HG03159 (cell line): ENCODE measurements around the gene CFAP65.

Experiments used
- ATAC-seq: cut with Tn5 transposase; IDR thresholded peaks from one replicate; pipeline ENCODE4 v1.9.1; 2021; ENCODE audit warnings: mild to moderate bottlenecking, moderate library complexity; ENCODE audit not compliant: unreplicated experiment

Gene CFAP65

DNA sequence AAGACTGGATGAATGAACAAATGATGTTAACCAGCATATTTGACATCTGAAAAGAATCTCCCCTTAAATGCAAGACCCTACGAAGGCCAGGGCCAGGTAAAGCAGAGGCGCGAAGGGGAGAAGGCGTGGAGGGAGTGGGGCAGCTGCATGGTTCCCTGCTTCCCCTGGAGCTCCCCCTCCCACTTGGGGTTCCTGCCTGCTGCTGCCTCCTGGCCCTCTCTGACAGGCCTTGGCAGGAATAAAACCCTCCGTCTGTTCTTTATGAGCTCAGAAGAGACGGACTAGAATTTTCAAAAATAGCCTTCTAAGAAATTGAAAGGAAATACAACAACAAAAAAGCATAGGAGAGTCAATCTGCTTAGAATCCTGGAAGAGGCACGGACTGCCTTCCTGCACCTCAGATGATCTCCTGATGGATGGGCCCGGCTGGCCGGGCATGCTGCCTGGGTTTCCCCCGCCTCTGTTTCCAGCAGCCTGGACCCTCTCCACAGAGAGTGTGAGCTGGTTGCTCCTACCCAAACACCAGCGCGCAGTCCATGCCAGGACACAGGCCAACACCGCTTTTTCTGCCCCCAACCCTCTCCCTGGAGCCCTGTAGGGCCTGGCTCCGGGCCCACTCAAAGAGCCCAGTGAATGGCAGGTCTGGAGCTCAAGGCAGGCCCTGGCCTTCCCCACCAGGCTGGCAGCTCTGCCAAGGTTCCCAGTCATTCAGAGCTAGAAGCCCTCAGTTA, 23.9 kb downstream of the CFAP65 start:
- no peak for ATAC-seq

- ATAC-seq: no peak
Observed at GRCh38 chr2:219016721-219017120, 24.6 kb downstream of the CFAP65 start.

DNA sequence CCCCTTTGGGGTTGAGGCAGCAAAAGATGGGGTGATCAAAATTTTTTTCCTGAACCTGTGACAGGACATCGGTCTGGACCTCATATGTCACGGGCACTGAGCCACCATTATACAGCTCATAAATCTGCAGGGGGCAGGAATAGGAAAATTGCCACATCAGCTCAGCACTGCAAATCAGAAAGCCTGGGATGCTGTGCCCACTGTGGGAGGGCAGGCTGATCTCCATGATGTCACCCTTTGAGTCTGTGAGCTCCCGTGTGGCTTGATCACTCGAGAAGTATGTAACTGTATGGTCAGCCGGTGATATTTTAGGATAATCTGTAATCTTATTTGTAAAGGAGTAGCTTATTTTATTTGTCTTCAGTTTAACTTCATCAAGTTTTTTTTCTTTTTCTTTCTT, 30.4 kb downstream of the CFAP65 start:
- no peak for ATAC-seq

GRCh38 chr2:219010162-219010756, 31.1 kb downstream of the CFAP65 start:
- ATAC-seq: no peak

DNA sequence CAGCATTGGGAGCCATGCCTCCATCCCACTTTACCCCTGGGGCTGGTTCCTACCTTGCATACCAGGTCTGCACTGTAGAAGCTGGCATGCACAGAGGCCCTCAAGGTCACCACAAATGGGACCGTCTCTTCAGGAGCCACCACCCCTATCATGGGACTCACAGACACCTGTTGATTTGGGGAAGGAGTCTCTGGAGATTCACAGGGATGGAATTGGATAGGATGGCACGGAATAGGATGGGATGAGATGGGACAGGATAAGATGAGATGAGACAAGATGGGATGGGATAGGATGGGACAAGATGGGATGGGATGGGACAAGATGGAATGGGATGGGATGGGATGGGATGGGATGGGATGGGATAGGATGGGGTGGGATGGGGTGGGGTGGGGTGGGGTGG, 32.0 kb downstream of the CFAP65 start:
- ATAC-seq: no peak

GRCh38 chr2:219003979-219004378, 37.3 kb downstream of the CFAP65 start:
- ATAC-seq: no peak

GRCh38 chr2:219003267-219003634, 38.1 kb downstream of the CFAP65 start:
- no peak for ATAC-seq

GRCh38 chr2:219002395-219003266, 38.7 kb downstream of the CFAP65 start:
- ATAC-seq: no peak

DNA sequence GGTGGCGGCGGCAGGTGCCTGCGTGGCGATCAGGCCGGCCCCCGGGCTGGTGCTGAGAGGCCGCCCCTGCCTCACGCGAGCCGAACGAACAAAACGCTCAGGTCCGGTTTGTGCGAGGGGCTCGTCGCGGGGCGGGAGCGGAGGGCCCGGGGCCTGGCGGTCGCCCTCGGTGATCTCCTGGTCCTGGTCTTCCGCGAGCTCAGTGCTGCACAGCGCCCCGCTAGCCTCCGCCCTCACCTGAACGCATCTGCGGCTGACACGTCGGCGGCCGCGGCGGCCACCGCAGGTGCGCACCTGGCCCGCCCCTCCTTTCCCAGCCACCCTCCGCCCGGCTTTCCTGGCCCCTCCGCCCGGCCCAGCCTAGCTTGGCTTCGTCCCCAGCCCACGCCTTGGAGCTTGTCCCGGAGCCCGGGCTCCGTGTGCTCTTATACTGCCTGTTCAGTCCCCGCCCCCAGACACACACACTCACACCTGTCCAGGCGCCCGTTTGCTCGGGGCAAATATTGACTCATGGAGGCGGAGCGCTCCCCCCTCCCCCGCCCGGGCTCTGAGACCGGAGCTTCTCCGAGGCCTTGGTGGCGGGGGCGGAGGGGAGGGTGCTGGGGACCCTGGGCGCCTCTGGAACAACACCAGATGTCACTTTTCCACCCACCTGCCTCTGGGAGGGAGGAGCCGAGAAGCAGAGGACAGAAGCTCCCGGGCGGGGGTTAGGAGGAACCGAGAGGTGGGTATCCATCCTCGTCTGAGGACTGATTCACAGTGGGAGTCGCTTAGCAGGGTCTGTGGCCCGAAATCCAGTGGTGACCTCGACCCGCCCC, 39.5 kb downstream of the CFAP65 start:
- ATAC-seq: no peak

DNA sequence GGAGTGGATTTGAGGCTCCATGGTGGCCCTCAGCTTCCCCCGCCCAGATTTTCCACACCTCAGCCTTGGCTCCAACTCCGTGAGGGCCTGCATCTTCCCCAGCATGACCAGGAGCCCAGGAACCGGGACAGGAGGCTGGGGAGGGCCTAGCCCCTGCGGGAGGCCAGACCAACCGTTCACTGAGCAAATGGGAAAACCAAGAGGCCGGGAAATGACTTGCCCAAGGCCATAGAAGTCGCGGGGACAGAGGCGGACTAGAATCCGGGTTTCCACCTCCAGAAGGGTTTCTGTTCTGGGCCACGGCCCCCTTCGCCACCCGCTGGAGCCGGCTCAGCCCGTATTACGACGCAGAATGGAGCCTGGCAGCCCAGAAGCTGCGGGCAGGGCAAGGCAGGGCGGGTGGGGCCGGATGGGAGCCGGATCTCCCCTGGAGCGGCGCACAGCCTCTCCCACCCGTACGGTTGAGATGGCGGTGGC, 40.2 kb downstream of the CFAP65 start:
- ATAC-seq: no peak

- no peak for ATAC-seq
Observed at GRCh38 chr2:219000569-219000960, 40.8 kb downstream of the CFAP65 start.

- ATAC-seq: no peak
Observed at GRCh38 chr2:218999881-219000568, 41.3 kb downstream of the CFAP65 start.

DNA sequence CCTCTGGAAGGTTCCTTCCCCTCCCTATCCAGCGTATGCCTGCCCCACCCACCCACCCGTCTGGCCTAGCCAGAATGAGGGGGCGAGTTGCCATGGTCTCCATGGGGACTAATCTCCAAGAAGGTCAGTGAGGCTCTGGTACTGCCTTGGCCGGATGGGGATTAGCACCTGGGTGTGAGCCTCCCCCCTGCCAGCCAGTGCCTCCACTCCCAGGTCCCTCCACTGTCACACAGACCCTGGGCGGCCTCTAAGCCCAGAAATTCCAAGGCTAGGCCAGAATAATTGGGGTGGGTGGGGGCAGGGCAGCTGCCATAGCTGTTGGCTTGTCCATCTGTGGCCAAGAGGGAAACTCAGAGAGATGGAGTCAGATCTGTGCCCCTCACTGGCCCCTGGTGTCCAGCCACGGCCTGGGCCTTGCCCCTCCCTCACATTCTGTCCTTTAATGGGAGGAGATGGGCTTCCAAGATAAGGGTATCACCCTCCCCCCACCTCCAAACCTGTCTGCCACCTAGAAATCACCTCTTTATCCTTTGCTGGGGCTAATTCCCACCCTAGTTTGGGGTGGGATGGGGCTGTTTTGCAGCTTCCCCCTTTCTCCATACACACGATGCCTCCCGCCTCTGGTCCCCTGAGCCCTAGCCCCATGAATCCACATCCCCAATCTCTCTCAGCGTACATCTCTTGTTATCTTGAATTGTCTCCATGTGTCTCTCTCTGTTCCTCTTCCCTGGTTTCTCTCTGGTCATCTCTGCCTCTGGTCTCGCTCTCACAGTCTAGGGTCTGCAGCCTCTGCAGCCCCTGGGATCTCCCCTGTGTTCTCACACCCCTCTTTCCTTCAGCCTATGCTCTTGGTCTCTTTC, 42.1 kb downstream of the CFAP65 start:
- ATAC-seq: no peak

DNA sequence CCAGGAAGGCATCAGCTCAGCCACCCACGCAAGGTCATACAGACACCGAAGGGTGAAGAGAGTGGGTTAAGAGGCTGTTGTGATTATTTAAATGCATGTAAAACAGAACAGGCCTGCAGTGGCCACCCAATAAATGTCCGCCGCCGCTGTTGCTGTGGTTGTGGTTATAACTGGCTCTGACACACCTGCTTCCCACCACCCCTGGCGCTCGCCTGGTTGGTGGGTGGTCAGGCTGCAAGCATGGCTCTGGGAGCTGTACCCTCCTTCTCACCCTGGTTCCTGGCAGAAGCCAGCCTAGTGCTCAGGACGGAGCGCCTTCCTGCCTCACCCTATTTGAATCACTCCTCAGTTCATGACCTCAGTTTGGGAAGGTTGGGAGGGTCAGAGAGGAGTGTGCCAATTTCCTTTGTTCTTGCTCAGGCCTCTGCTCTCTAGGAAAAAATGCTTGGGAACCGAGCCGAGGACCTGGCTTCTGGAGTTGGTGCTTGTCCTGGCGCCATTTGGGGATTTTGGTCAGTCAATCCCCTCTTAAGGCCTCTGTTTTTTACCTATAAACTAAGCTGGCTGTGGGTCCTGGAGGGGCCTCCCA, 42.8 kb downstream of the CFAP65 start:
- no peak for ATAC-seq

- no peak for ATAC-seq
Observed at GRCh38 chr2:218997731-218998130, 43.6 kb downstream of the CFAP65 start.

DNA sequence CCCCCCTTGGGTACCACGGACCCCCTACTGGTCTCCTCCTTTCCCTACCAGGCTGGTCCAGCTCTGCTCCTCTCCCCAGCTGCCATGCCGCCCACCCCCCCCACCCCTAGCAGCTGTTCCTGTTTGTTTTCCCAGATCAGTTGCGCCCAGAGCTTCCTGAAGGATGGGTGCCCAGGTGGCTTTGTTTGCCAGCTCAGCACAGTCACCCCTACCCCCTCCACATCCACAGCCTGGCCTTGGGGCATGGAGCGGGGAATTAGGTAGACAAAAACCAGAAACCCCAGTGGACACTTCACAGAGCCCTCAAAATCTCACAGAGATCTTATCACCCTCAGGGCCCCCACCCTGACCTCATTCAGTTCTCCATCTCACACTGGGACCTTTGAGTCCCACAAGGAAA, 44.4 kb downstream of the CFAP65 start:
- no peak for ATAC-seq

DNA sequence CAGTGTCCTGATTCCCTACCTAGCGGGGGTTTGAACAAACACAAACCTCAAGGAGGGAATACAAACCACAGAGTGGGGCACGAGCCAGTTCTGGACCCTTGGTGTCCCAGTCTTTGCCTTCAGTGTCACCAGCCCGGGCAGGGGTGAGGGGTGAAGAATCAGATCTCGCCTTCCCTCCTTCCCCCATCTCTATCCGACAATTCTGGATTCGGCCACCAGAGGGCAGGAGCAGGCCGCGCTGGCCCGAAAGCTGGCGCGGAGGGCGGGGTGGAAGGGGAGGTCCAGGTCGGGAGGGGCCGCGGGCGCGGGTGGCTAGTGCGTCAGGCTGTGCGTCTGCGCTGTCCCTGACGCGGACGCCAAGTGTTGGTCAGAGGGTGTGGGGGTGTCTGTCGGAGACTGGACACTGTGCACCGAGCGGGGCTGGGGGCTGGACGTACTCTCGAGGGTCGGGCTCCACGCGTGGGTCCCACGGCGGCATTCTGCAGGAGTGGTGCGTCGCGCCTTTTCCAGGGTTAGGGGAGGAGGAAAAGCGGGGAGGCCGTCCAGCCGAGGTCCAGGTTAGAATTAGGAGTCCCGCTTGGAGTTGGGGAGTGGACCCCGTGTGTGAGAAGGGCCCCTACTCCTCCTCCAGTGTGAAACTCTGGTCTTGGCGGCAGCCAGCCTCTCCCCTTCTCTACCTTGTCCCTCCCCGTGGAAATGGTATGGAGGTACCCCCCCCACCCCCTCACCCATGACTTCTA, 45.2 kb downstream of the CFAP65 start:
- peak; percentile 56 for ATAC-seq

DNA sequence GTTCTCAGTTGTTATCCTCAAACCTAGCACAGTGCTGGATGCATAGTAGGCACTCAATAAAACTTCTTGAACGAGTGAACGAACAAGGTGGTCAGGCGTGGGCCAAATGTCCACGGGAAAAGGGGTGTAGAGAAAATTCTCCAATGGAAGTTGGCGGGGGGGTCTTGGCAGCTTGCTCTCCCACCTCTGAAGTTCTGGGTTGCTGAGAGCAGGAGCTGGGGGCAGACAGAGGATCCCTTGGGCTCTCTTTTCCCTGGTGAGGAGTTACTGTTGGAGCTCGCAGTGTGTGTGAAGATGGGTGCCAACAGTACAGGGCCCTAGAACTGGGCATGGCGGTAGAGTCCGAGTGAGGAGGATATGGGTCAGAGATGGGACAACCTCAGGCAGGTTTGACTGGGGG, 45.8 kb downstream of the CFAP65 start:
- ATAC-seq: no peak
